ENCODE measurements around the gene NAPB.

The NAPB gene

GRCh38 chr20:23437126-23437899 lies 16.0 kb upstream of the NAPB start:
- DNase-seq: no peak

GRCh38 chr20:23436681-23437080 lies 15.4 kb upstream of the NAPB start:
- no peak for DNase-seq

- DNase-seq: no peak
Observed at GRCh38 chr20:23435626-23436539, 14.6 kb upstream of the NAPB start.

GRCh38 chr20:23434521-23435313 lies 13.4 kb upstream of the NAPB start:
- DNase-seq: no peak

GRCh38 chr20:23433628-23434027 lies 12.3 kb upstream of the NAPB start:
- no peak for DNase-seq

GRCh38 chr20:23425129-23425528 lies 3.8 kb upstream of the NAPB start:
- DNase-seq: no peak

- peak; percentile 13 to 36 for DNase-seq
Observed at GRCh38 chr20:23419995-23420901, 1.0 kb downstream of the NAPB start.

GRCh38 chr20:23419657-23419994 lies 1.7 kb downstream of the NAPB start:
- DNase-seq: no peak

GRCh38 chr20:23417861-23418260 lies 3.4 kb downstream of the NAPB start:
- no peak for DNase-seq

- no peak for DNase-seq
Observed at GRCh38 chr20:23415959-23416583, 5.2 kb downstream of the NAPB start.

- DNase-seq: no peak
Observed at GRCh38 chr20:23415555-23415954, 5.7 kb downstream of the NAPB start.

GRCh38 chr20:23414526-23415188 lies 6.6 kb downstream of the NAPB start:
- DNase-seq: no peak

- DNase-seq: no peak
Observed at GRCh38 chr20:23413862-23414422, 7.3 kb downstream of the NAPB start.

- peak in 1 of 2 experiments; percentile 8 for DNase-seq
Observed at GRCh38 chr20:23412026-23412425, 9.3 kb downstream of the NAPB start.

- no peak for DNase-seq
Observed at GRCh38 chr20:23410916-23411695, 10.2 kb downstream of the NAPB start.

GRCh38 chr20:23409800-23410199 lies 11.5 kb downstream of the NAPB start:
- no peak for DNase-seq

GRCh38 chr20:23408957-23409356 lies 12.3 kb downstream of the NAPB start:
- no peak for DNase-seq

- DNase-seq: no peak
Observed at GRCh38 chr20:23407781-23408464, 13.4 kb downstream of the NAPB start.

GRCh38 chr20:23406880-23407279 lies 14.4 kb downstream of the NAPB start:
- no peak for DNase-seq

All from Kasumi-1 (cell line).